Breast epithelium (tissue), 3 donors: Measurements from ENCODE around the gene CEP120.

Experiments used
- POLR2A ChIP-seq: fragments of 450-650 bp; IDR thresholded peaks from one replicate; pipeline ENCODE4 v1.6.1; 2016; ENCODE audit warnings: antibody characterized with exemption, mild to moderate bottlenecking, moderate library complexity
- POLR2AphosphoS5 ChIP-seq, 3 donors: sonication (generic); formaldehyde crosslinking; IDR thresholded peaks; one replicate each; pipeline ENCODE4 v1.6.1; 2017; ENCODE audit warnings: antibody characterized with exemption in 3 of 3
- TF ChIP-seq, protein P1 (sequence below), 3 donors: fragments of 450-650 bp; IDR thresholded peaks; one replicate each; pipeline ENCODE4 v1.5.1; 2016 to 2017; ENCODE audit warnings: antibody characterized with exemption in 3 of 3, mild to moderate bottlenecking in 3 of 3, moderate library complexity in 3 of 3

- TF ChIP-seq, protein P1, sequence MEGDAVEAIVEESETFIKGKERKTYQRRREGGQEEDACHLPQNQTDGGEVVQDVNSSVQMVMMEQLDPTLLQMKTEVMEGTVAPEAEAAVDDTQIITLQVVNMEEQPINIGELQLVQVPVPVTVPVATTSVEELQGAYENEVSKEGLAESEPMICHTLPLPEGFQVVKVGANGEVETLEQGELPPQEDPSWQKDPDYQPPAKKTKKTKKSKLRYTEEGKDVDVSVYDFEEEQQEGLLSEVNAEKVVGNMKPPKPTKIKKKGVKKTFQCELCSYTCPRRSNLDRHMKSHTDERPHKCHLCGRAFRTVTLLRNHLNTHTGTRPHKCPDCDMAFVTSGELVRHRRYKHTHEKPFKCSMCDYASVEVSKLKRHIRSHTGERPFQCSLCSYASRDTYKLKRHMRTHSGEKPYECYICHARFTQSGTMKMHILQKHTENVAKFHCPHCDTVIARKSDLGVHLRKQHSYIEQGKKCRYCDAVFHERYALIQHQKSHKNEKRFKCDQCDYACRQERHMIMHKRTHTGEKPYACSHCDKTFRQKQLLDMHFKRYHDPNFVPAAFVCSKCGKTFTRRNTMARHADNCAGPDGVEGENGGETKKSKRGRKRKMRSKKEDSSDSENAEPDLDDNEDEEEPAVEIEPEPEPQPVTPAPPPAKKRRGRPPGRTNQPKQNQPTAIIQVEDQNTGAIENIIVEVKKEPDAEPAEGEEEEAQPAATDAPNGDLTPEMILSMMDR (IDR thresholded peaks at IDR 0.05): no peak
- TF ChIP-seq POLR2A (no peak), POLR2AphosphoS5 (IDR thresholded peaks at IDR 0.05) (no peak)
Measured at GRCh38 chr5:123358304-123358703, 64.9 kb downstream of the CEP120 start.
